IMR-90 (cell line): Measurements from ENCODE around the gene INPP4A. TPM values are rescaled to one million over a fixed set of nuclear protein-coding genes. Genes with fewer than 3 reads are reported as not detected.

ENCODE experiments used
- ATAC-seq: fragments of 200-7000 bp; cut with Tn5 transposase; 2 replicates; pipeline ENCODE4 v1.9.1; 2020; ENCODE audit warnings: low read depth, mild to moderate bottlenecking, moderate library complexity
- BruUV-seq: library from RNA; stranded (reverse); fragments of 400-500 nt; replicated peaks from 2 replicates; lab custom pipeline; 2021; lab: Mats Ljungman, UMichigan
- CTCF ChIA-PET: fragments of 300-600 bp; formaldehyde crosslinking; extraction: SDS; loops from one replicate; lab custom pipeline; 2021; ENCODE audit warnings: antibody characterized with exemption; lab: Yijun Ruan, JAX
- POLR2A ChIA-PET: fragments of 300-600 bp; sonication (Branson Sonifier 250); formaldehyde crosslinking; loops from one replicate; lab custom pipeline; 2022; ENCODE audit warnings: antibody characterized with exemption; ENCODE audit not compliant: unreplicated experiment; lab: Charles Lee
- DNase-seq: peaks from one replicate; pipeline ENCODE4 v3.0.0; 2013
- H2AFZ ChIP-seq: replicated peaks from 2 replicates; pipeline ENCODE3; 2013; ENCODE audit warnings: low read length, mild to moderate bottlenecking; ENCODE audit not compliant: poor library complexity
- H2AK5ac ChIP-seq: 2 replicates; pipeline ENCODE4 v1.6.1; 2013; ENCODE audit warnings: low read depth, low read length, inconsistent platforms
- H2AK9ac ChIP-seq: replicated peaks from 2 replicates; pipeline ENCODE3; 2013; ENCODE audit warnings: mild to moderate bottlenecking, low read depth, low read length, moderate library complexity; ENCODE audit not compliant: poor library complexity
- H2BK120ac ChIP-seq: 2 replicates; pipeline ENCODE4 v1.6.1; 2013; ENCODE audit warnings: low read depth, low read length, inconsistent platforms
- H2BK15ac ChIP-seq: 3 replicates; pipeline ENCODE4 v1.6.1; 2013; ENCODE audit warnings: low read depth, low read length, inconsistent platforms
- H2BK20ac ChIP-seq: 2 replicates; pipeline ENCODE4 v1.6.1; 2013; ENCODE audit warnings: low read depth, mild to moderate bottlenecking, inconsistent platforms, low read length, moderate library complexity
- H2BK5ac ChIP-seq: 2 replicates; pipeline ENCODE4 v1.6.1; 2013; ENCODE audit warnings: mild to moderate bottlenecking, low read depth, low read length, inconsistent platforms; ENCODE audit not compliant: poor library complexity, severe bottlenecking
- H3K14ac ChIP-seq: replicated peaks from 2 replicates; pipeline ENCODE4 v1.6.1; 2013; ENCODE audit warnings: low read depth, low read length, inconsistent platforms
- H3K18ac ChIP-seq: 2 replicates; pipeline ENCODE4 v1.6.1; 2013; ENCODE audit warnings: low read depth, low read length, control low read depth
- H3K23ac ChIP-seq: 2 replicates; pipeline ENCODE4 v1.6.1; 2013; ENCODE audit warnings: low read depth, low read length, inconsistent platforms
- H3K27ac ChIP-seq: 2 replicates; pipeline ENCODE4 v1.5.1; 2013; ENCODE audit warnings: mild to moderate bottlenecking, control low read depth, low read length; ENCODE audit not compliant: insufficient read depth
- H3K27me3 ChIP-seq: 2 replicates; pipeline ENCODE4 v1.6.1; 2013; ENCODE audit warnings: low read length; ENCODE audit not compliant: control insufficient read depth, insufficient read depth
- H3K36me3 ChIP-seq: 2 replicates; pipeline ENCODE4 v1.6.1; 2013; ENCODE audit warnings: low read length, mixed read lengths; ENCODE audit not compliant: control insufficient read depth, insufficient read depth
- H3K4ac ChIP-seq: 2 replicates; pipeline ENCODE4 v1.6.1; 2013; ENCODE audit warnings: low read depth, low read length, inconsistent platforms
- H3K4me1 ChIP-seq: 2 replicates; pipeline ENCODE4 v1.6.1; 2013; ENCODE audit warnings: low read length, mixed read lengths; ENCODE audit not compliant: control insufficient read depth, insufficient read depth
- H3K4me2 ChIP-seq: 2 replicates; pipeline ENCODE4 v1.6.1; 2013; ENCODE audit warnings: low read depth, mild to moderate bottlenecking, control low read depth, low read length, moderate library complexity
- H3K4me3 ChIP-seq: 2 replicates; pipeline ENCODE4 v1.5.1; 2013; ENCODE audit warnings: low read depth, mild to moderate bottlenecking, control low read depth, low read length, moderate library complexity; ENCODE audit not compliant: insufficient read depth
- H3K56ac ChIP-seq: 2 replicates; pipeline ENCODE4 v1.6.1; 2013; ENCODE audit warnings: low read length, inconsistent platforms; ENCODE audit not compliant: insufficient read depth; ENCODE audit errors: extremely low read depth
- H3K79me1 ChIP-seq, 2 experiments: 2 replicates each; pipeline ENCODE4 v1.6.1; 2013; ENCODE audit warnings: low read length in 2 of 2, inconsistent platforms in 1 of 2, low read depth in 1 of 2
- H3K9ac ChIP-seq: 2 replicates; pipeline ENCODE4 v1.6.1; 2013; ENCODE audit warnings: low read depth, low read length, control low read depth
- H3K9me1 ChIP-seq: 2 replicates; pipeline ENCODE4 v1.6.1; 2013; ENCODE audit warnings: low read length, inconsistent platforms; ENCODE audit not compliant: insufficient read depth
- H3K9me3 ChIP-seq: 2 replicates; pipeline ENCODE4 v1.6.1; 2013; ENCODE audit warnings: low read length; ENCODE audit not compliant: control insufficient read depth, insufficient read depth
- H4K20me1 ChIP-seq: 2 replicates; pipeline ENCODE4 v1.6.1; 2013; ENCODE audit warnings: low read length, inconsistent platforms; ENCODE audit not compliant: insufficient read depth
- H4K5ac ChIP-seq: 2 replicates; pipeline ENCODE4 v1.6.1; 2013; ENCODE audit warnings: mild to moderate bottlenecking, low read depth, low read length, control low read depth
- H4K8ac ChIP-seq, 2 experiments: 2 replicates each; pipeline ENCODE4 v1.6.1; 2013; ENCODE audit warnings: low read depth in 2 of 2, low read length in 2 of 2, control low read depth in 1 of 2, inconsistent platforms in 1 of 2
- H4K91ac ChIP-seq: 2 replicates; pipeline ENCODE4 v1.6.1; 2013; ENCODE audit warnings: low read depth, low read length, inconsistent platforms; ENCODE audit not compliant: insufficient read depth
- CTCF ChIP-seq: conservative IDR thresholded peaks from 2 replicates; pipeline ENCODE4 v1.5.1; 2012; ENCODE audit warnings: mild to moderate bottlenecking, low read depth, low read length, improper control_type of control experiment
- NFE2L2 ChIP-seq: fragments of 150-350 bp; IDR thresholded peaks from 2 replicates; pipeline ENCODE4 v1.6.1; 2016; ENCODE audit warnings: low read depth, mild to moderate bottlenecking, low read length
- whole genome bisulfite sequencing, 2 experiments: methylation state at CpG; one replicate each; pipeline versions ENCODE4 v1.1.5 to v1.1.7; 2013; ENCODE audit warnings: missing lambda C conversion rate in 2 of 2; ENCODE audit not compliant: insufficient read length in 1 of 2; ENCODE audit errors: extremely low coverage in 2 of 2; 5-methylcytosine and 5-hydroxymethylcytosine counted together
- dilution Hi-C: fragments of 300-500 bp; cut with HindIII; formaldehyde crosslinking; loops from one replicate; pipeline ENCODE4 v1.14.3; 2018; ENCODE audit warnings: low sequenced_read_pairs; ENCODE audit not compliant: unreplicated experiment
- in situ Hi-C: fragments of 300-500 bp; cut with MboI; formaldehyde crosslinking; loops from 3 replicates; pipeline ENCODE4 v1.14.3; 2019; ENCODE audit warnings: low sequenced_read_pairs, inconsistent platforms, mixed read lengths
- intact Hi-C: fragments of 100-400 bp; cut with micrococcal nuclease; formaldehyde crosslinking; loops from 2 replicates; pipeline ENCODE4 v1.10.0; 2022
- polyA plus RNA-seq, 3 experiments: library from polyadenylated mRNA; depleted of rRNA; stranded (reverse); fragments of >200 nt; gene quantifications; 2 replicates each; pipeline ENCODE4 v1.2.3, GENCODE V29; 2012; ENCODE audit warnings: low replicate concordance in 1 of 3
- total RNA-seq: library from RNA; depleted of rRNA; stranded (reverse); fragments of >200 nt; gene quantifications from 2 replicates; pipeline ENCODE4 v1.2.3, GENCODE V29; 2012

The INPP4A gene
- total and polyA plus RNA-seq, 2 of the 4 experiments (the other 2 are of a cell fraction): 14.5 to 27.1 TPM

DNA sequence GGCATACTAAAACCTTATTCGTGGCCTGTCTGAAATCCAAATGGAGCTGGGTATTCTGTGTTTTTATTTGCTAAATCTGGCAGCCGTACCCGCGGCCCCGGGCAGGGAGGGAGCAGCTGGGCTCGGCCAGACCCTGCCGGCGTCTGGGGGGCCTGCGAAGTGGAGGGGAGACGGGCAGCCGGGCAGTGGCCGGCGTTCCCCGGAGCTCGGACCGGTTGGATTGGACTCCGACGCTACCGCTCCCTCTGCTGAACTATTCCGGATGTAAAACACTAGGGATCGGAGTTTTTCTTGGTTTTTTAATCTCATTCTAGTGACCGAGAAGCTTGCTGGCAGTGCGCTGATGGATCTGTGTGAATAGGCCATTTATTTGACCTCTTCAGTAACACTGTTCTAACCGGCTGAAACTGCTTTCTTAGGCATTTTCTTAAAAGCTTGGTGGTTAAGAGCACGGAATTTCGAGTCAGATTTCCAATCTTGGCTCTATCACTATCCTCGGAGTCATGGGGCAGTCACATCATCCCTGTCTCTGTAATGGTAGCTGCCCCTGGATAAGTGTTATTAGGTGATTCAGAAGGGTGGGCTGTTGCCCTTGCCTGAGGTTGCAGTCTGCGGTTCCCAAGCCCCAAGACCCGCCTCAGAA, 164.4 kb downstream of the INPP4A start:
- peak; percentile 58 for DNase-seq

More for the DNA sequence above, 164.4 kb downstream of the INPP4A start:
- Histone ChIP-seq H3K27ac (peak overlapping the region; percentile 96), H4K91ac (peak overlapping the region; percentile 85), H3K56ac (peak overlapping the region; percentile 86), H3K9me3 (no peaks in the 10 kb centered on the region), H3K4me3 (peak overlapping the region; percentile 93), H3K36me3 (peaks cover 19% of the 10 kb centered on the region), H4K5ac (peak overlapping the region; percentile 73), H2AK9ac (peak overlapping the region; percentile 93), H2AFZ (peak overlapping the region; percentile 100), H3K18ac (peak overlapping the region; percentile 59), H4K20me1 (peaks cover 12% of the 10 kb centered on the region; the same call in 1 of the 2 replicates), H2BK15ac (no peak overlapping the region), H3K9me1 (peaks cover 6% of the 10 kb centered on the region; the same call in 1 of the 2 replicates), H3K14ac (peak overlapping the region; percentile 86), H3K4ac (peak overlapping the region; percentile 91), H2BK120ac (peak overlapping the region; percentile 10; the same call in 1 of the 2 replicates), H3K9ac (peak overlapping the region; percentile 93), H2AK5ac (peak overlapping the region; percentile 0; the same call in 1 of the 2 replicates), H4K8ac (peak overlapping the region; percentile 84 to 97), H2BK5ac (peak overlapping the region; percentile 82), H3K23ac (peak overlapping the region; percentile 97), H3K27me3 (no peaks in the 10 kb centered on the region), H3K79me1 (peaks cover 58 to 76% of the 10 kb centered on the region in 2 experiments), H3K4me1 (peaks cover 12% of the 10 kb centered on the region), H2BK20ac (no peak overlapping the region), H3K4me2 (peak overlapping the region; percentile 95)
- POLR2A ChIA-PET: no interaction called here
- dilution Hi-C loops (no loop called here), in situ Hi-C loops (no loop called here), intact Hi-C loops (loop anchor here (2.0 to 10.0 kb wide), 2 partner anchors 164 to 196 kb away; partner anchors contain the start of gene INPP4A)
- ATAC-seq: peak; percentile 55
- BruUV-seq: no TSS peak
- WGBS, 2 experiments: 1% methylated on average over 10 of the region's 29 CpGs; no CpG with 5 or more reads in 1 of the 2 experiments
- CTCF ChIA-PET: no interaction called here
- TF ChIP-seq NFE2L2 (no peak), CTCF (0 out of 2 replicates have a peak, but pooled peaks have one; percentile 7)
